Fibroblast of skin of right biceps (primary cell): ENCODE measurements around the gene TFDP1.

Experiments used
- DNase-seq: peaks from one replicate; pipeline ENCODE4 v3.0.0-alpha.2; 2013

Gene TFDP1

GRCh38 chr13:113635709-113636108 lies 51.2 kb downstream of the TFDP1 start:
- no peak for DNase-seq

DNA sequence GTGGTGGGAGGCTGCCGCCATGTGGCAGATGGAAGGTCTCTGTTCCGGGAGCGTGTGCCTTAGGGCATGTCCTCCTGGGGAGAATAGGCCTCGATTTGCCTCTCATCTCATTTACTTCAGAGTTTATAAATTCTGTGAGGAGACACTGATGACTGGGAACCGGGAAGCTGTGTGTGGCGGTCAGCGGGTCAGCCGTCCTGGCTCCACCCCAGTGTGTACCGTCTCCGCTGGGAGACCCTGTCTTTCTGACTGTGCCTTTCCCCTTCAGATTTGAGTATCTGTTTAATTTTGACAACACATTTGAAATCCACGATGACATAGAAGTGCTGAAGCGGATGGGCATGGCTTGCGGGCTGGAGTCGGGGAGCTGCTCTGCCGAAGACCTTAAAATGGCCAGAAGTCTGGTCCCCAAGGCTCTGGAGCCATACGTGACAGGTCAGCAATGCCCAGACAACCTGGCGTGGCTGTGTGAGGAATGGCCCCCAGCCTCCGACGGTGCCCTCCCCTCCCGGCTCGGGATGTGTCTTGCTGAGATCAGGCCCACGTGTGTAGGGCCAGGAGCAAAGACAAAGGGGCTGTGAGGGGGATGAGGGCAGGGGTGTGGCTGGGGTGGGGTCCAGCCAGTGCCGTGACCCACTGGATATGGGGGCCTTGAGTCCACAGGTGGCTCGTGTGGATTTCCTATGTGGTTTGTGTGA lies 51.9 kb downstream of the TFDP1 start:
- no peak for DNase-seq

- no peak for DNase-seq
These were observed 53.0 kb downstream of the TFDP1 start for GRCh38 chr13:113637262-113638160.

DNA sequence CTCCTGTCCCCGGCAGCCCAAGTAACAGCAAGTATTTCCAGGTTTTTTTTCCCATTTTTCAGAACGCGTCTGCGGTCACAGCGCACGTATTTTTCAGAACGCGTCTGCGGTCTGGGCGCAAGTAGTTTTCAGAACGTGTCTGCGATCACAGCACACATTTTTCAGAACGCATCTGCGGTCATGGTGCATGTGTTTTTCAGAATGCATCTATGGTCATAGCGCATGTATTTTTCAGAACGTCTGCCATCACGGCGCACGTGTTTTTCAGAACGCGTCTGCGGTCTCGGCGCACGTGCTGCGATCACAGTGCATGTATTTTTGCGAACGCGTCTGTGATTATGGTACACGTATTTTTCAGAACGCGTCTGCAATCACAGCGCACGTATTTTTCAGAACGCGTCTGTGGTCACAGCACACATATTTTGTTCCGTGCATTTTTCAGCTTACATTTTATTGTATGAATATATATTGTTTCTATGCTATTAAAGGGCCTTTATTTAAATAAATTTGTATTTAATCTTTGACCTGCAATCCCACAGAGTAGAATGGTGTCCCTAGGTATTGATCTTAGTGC lies 53.7 kb downstream of the TFDP1 start:
- DNase-seq: no peak

- DNase-seq: no peak
These were observed 54.3 kb downstream of the TFDP1 start for GRCh38 chr13:113638806-113639205.

DNA sequence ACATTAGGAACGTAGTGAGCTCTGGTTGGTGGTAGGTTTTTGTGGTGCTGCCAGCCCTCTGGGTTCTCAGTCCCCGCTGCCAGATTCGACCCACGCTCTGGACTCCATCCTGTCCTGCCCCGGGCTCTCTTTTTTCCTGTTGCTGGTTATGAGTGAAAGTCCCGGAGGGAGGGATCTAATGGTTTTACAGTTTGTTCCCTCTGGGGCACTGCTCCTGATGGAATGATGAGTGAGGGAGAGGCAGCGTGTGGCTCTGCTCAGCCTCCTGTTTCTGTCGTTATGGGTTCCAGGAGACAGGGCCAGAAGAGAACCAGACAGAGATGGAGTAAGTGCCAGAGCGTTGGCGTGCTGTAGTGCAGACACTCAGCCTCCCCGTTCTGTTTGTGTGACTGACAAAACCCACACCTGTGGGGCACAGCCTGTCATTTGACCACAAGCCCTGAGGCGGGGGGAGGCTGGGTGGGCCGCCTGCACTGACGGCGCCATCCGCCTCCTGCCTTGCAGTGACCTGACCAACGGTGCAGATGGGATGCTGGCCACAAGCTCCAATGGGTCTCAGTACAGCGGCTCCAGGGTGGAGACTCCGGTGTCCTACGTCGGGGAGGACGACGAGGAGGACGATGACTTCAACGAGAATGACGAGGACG lies 55.2 kb downstream of the TFDP1 start:
- DNase-seq: no peak

GRCh38 chr13:113641426-113641825 lies 56.9 kb downstream of the TFDP1 start:
- no peak for DNase-seq

DNA sequence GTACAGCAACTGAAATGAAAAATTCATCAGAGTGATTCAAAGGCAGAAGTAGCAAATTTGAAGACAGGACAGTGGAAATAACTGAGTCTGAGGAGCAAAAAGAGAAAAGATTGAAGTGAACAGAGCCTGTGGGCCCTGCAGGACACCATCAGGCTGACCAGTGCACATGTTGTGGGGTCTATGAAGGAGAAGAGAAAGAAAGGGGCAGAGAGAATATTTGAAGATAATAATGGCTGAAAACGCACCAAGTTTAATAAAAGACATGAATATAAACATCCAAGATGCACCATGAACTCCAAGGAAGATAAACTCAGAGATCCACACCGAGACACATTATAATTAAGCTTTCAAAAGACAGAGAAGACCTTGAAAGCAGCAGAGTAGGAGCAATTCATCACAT lies 58.0 kb downstream of the TFDP1 start:
- DNase-seq: no peak

DNA sequence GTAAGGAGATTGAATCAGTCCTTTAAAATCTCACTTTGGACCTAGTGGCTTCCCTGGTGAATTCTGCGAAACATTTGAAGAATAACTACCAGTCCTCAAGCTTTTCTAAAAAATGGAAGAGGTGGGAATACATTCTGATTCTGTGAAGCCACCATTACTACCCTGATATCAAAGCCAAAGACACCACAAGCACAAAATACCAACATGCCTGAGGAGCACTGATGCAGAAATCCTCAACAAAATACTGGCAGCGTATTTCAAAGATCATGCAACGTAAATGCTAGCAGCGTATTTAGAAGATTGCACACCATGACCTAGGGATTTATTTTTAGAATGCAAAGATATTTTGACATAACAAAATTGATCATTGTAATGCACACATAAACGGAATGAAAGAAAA lies 59.0 kb downstream of the TFDP1 start:
- DNase-seq: no peak

DNA sequence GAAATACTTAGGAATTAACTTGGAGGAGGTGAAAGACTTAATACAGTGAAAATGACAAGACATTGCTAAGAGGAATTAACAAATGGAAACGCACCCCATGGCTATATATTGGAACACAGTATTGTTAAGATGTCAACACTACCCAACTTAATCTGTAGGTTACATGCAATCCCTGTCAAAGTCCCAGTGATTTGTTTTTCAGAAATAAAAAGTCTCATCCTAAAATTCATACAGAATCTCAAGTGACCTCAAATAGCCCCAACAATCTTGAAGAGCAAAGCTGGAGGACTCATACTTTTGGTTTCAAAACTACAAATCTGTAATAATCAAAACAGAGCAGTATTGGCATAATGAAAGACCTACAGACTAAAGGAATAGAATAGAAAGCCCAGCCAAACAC lies 60.2 kb downstream of the TFDP1 start:
- DNase-seq: no peak

GRCh38 chr13:113645329-113645728 lies 60.8 kb downstream of the TFDP1 start:
- no peak for DNase-seq

GRCh38 chr13:113646376-113646775 lies 61.8 kb downstream of the TFDP1 start:
- no peak for DNase-seq

- DNase-seq: no peak
These were observed 62.4 kb downstream of the TFDP1 start for GRCh38 chr13:113646921-113647340.

DNA sequence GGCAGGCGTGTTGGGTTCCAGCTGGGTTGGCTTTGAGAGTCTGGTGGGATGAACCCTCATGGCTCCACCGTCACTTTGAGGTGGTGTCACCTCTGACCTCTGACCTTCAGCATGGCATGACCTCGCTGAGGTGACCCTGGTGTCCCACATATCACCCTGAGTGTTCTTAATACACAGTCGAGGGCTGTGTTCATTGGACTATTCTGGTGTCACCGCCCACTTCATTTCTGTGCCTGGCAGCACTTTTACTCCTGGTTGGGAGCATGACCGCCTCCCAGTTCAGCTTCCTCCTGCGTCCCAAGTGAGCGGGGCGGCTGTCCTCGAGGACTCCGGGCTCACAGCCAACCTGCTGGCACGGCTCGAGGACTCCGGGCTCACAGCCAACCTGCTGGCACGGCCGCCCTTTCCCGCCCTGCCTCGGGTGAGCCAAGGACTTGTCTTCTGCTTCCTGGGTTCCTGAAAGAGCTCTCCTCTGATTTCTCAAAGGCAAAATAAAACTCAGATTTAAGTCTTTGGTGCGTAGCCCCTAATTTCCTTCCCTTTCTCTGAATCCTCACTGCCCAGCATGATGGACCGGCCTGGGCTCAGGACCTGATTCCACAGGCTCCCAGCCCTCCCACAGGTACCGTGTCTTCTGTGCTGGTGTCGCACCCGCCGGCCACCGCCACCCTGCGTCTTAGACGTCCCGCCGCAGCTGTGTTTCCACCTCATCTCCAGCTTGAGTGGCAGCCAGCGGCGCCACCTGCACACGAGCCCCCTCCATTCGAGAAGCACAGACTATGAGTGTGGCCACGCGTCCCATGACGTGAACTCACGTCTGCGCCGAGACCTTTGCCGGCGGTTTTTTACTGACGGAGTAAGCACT lies 63.0 kb downstream of the TFDP1 start:
- no peak for DNase-seq

GRCh38 chr13:113648216-113648610 lies 63.7 kb downstream of the TFDP1 start:
- no peak for DNase-seq

- DNase-seq: no peak
These were observed 64.7 kb downstream of the TFDP1 start for GRCh38 chr13:113649212-113649611.

DNA sequence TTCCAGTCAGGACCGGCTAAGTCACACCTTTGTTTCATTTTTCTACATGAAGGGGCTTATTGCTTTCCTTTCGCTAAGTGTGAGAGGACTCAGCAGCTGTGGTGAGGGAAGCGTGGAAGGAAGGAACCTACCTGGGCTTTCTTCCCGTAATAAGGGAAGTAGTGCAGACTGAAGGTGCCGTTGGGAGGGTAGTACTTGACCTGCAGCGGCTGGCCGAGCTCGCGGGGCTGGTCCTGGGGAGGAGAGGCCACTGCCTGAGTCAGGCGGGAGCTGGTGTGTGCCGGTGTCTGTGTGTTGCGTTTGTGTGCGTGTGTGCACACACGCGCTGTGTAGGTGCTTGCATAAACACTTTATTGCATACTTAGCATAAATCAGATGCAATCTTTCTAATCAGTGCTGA lies 65.7 kb downstream of the TFDP1 start:
- DNase-seq: no peak

GRCh38 chr13:113650731-113651148 lies 66.2 kb downstream of the TFDP1 start:
- no peak for DNase-seq

GRCh38 chr13:113651511-113652403 lies 67.2 kb downstream of the TFDP1 start:
- no peak for DNase-seq

DNA sequence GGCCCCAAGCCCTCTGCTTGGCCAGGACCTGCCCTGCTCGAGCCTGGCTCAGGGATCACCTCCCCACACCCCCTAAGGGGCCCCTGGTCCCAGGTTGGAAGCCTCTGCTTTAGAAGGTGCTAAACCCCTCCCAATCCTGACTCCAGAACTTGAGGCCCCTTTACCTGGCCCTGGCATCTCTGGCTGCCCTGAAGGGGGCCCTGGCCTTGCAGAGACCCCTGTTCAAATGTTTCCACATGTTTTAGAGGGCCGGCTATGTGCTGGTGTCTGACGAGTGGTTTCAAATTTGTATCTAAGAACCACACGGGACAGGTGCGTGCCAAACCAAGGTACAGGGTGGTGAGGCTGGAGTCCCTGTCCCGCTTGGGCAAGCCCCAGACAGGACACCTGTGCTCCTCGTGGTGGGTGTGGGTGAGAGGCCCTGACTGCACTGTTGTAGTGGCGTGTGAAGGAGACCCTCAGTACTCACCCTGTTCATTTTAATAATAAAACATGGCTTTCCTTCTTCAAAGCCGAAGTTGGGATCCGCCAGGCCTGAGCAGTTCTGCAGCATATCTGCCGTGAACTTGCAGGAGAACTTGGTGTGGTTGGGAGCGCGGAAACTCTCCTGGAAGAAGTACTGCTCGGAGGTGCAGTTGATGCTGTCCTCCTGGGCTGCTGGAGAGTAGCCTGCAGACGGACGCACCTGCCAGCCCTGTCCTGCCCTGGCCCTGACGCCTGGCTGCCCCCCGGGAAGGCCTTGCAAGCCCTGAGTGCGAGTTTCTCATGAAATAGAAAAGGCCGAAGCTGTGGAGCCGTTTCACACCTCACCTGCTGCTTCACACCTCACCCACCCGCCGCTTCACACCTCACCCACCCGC lies 68.1 kb downstream of the TFDP1 start:
- no peak for DNase-seq
